Measurements from ENCODE around the gene WDR91. TPM values are rescaled to one million over a fixed set of nuclear protein-coding genes. Genes with fewer than 3 reads are reported as not detected.

The WDR91 gene
- total RNA-seq, 1 experiment from 2014 or later = 1.5 TPM

DNA sequence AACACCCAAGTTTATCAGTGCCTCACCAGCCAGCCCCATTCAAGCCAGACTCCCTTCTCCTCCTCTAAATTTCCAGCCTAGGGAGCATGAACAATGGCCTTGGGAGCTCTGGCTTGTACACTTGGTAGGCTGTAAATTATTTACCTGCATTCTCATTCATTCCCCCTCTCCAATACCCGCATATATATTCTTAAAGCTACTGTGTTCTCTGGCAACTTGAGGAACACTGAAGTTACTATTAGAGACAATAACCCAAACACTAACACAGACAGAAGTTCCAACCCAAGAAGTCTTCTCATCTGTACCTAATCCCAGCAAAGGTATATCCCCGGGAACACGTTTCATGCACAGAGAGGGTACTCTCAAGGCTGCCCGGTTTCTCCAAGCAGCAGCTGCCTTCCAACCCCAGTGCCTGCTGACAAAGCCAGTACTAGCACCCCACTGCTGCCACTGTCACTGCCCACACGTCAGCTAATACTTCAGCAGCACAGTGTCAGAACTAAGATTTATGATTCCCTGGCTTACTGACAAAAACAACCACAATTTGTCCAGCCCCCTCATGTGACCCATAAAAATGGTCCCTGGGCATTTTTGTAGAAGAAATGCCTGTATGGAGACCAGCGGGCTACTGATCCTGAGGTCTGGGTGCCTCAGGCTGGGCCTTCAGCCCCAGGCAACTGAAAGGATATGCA lies 3.1 kb downstream of the WDR91 start:
- H3K4me3 ChIP-seq = no peak overlapping the region
- H3K27me3 ChIP-seq = no peaks in the 10 kb centered on the region
- H3K9me3 ChIP-seq = no peaks in the 10 kb centered on the region
- no peaks in the 10 kb centered on the region for H3K36me3 ChIP-seq
- no peak for DNase-seq

DNA sequence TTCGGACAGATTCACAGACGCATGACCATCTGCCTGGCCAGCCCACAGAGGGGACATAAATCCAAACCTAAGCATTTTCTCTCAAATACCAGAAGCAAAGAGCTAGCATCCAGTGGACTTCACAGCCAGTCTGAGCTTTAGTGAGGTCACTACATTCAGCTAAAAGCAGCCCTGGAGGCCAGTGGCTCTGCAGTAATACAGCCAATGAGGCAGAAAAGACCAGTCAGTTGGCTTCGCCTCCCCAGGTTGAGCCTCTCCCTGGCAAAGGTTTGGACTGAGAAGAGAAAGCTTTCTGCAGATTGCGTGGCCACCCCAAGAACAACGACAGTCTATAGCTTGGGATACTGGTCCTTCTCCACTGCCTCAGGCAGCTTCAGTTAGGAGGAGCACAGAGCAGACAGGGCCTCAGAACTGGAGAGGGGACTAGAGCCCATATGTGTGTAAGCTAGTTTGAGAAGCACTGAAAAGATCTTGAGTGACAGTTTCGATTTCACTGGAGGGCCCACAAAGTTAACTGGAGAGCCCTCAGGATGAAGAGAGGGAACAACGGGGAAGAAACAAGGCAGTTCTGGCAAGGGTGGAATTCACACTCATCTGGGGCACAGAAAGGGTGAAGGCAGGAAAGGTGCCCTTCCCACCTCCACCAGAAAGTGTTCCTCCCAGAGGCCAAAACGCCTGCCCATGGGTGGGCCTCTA lies 3.8 kb downstream of the WDR91 start:
- H3K4me3 ChIP-seq = no peak overlapping the region
- DNase-seq = no peak
- H3K36me3 ChIP-seq = no peaks in the 10 kb centered on the region
- no peaks in the 10 kb centered on the region for H3K27me3 ChIP-seq
- H3K9me3 ChIP-seq = no peaks in the 10 kb centered on the region

DNA sequence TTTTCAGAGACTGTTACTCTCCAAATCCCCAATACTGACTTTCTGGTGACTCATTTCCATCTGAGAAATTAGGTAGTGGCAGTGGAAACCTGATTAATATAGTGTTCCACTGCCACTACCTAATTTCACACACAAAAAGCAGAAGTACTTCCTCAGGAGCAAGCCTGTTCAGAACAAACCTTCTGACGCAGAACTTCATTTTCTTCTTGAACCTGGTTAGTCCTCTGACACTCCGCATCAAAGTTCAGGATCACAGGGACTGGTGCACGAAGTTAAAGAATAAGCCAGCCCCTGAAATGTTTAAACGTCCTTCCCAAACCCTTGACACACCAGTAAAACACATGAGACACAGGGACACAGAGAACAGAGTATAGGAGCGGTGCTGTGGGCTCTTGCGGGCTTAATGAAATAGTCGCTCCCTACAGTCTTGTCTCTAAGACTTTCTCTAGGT lies 4.4 kb downstream of the WDR91 start:
- DNase-seq = no peak
- no peak overlapping the region for H3K4me3 ChIP-seq
- no peaks in the 10 kb centered on the region for H3K36me3 ChIP-seq
- H3K9me3 ChIP-seq = no peaks in the 10 kb centered on the region
- H3K27me3 ChIP-seq = no peaks in the 10 kb centered on the region

DNA sequence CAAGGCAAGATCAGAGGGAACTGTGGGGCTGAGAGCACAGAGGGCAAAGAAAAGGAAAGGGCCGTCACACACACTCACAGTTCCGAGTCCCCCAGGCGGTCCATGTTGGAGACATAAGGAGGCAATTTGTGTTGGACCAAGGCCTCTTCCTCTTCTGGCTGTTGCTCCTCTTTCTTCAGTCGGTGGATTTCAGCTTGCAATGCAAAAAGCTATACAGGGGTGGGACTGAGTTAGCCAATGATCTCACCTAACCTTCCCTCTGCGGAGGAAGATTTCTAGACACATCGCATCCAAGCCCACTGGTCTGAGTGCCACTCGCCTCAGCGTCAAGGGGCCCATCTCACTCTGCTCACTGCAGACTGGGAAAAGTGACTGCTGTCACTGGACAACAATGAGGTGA lies 5.5 kb downstream of the WDR91 start:
- no peaks in the 10 kb centered on the region for H3K36me3 ChIP-seq
- no peaks in the 10 kb centered on the region for H3K9me3 ChIP-seq
- no peak overlapping the region for H3K4me3 ChIP-seq
- DNase-seq = no peak
- no peaks in the 10 kb centered on the region for H3K27me3 ChIP-seq

DNA sequence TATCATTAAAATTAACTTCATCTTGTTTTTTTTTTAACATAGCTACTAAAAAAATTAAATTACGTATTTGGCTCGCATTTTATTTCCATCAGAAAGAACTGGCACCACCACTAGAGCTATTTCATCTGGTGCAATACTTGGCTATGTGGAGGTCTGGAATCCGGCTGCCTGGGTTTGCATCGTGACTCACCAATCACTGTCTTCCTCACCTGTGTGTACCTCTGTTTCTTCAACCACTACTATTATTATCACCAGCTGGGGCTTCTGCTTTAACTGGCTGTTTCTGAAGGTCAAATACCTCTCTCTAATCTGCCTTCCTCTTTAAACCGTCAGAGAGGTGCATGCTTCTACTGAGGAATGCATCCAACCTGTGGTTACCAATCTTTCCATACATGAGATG lies 6.5 kb downstream of the WDR91 start:
- no peaks in the 10 kb centered on the region for H3K36me3 ChIP-seq
- H3K27me3 ChIP-seq = no peaks in the 10 kb centered on the region
- DNase-seq = no peak
- H3K9me3 ChIP-seq = no peaks in the 10 kb centered on the region
- no peak overlapping the region for H3K4me3 ChIP-seq

DNA sequence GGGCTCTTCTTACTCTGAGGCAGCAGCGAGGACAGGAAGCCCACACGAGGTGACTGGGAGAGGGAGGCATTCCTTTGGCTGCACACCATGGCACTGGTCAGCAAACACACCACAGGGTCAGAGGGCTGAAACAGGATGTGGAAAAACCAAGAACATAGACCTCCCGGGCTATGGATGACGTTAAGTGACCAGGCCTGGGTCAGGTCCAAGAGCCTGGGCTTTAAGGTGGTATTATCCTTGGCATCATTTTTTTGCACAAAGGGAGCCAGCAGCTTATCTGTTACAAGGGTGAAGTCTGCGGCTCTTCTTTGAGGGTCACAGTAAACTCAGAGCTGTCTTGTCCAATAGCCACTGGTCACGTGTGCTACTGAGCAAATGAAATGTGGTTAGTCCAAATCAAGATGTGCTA lies 7.0 kb downstream of the WDR91 start:
- no peak for DNase-seq
- Histone ChIP-seq H3K36me3 (no peaks in the 10 kb centered on the region), H3K4me3 (no peak overlapping the region), H3K27me3 (no peaks in the 10 kb centered on the region), H3K9me3 (no peaks in the 10 kb centered on the region)

DNA sequence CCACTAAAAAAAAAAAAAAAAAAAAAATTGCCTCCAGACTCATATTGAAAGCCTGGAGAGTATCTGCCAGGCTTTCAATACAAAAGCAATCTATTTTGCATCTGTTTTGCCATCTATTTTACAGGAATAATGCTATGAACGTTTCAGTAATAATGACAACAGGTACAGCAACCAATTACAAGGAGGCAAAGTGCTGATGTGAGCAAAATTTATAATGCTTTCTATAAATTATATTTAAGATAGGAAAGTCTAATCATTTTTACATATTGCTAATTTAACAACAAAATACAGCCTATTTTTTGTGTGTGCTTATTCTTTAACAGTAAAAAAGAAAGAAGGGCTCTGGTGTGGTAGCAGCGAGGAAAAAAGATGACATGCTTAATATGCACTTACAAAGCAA lies 10.0 kb downstream of the WDR91 start:
- H3K27me3 ChIP-seq = no peaks in the 10 kb centered on the region
- H3K9me3 ChIP-seq = no peaks in the 10 kb centered on the region
- H3K4me3 ChIP-seq = no peak overlapping the region
- no peaks in the 10 kb centered on the region for H3K36me3 ChIP-seq
- no peak for DNase-seq

DNA sequence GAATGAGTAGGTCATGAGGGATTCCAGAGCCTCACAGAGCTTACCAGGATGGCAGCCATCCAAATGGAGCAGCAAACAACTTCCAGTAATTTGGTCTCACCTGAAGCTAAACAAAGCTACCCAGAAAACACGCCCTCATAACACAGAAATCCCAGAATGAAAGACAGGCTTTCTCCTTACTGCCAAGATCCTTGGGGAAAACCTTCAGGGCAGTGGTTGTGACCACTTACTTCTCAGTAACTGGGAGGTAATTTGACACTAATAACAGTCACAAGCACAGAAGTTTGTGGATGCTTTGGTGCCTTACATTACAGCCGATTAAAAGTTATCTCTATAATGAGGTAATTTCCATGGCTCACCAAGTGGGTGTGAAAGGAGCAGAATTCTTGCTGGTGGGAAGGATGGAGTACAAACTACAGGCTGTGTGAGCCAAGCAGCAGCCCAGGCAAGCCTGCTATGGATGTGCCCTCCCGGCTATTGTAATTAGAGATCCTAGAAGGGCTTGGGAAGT lies 10.4 kb downstream of the WDR91 start:
- Histone ChIP-seq H3K27me3 (no peaks in the 10 kb centered on the region), H3K9me3 (no peaks in the 10 kb centered on the region), H3K4me3 (no peak overlapping the region), H3K36me3 (no peaks in the 10 kb centered on the region)
- DNase-seq = no peak

DNA sequence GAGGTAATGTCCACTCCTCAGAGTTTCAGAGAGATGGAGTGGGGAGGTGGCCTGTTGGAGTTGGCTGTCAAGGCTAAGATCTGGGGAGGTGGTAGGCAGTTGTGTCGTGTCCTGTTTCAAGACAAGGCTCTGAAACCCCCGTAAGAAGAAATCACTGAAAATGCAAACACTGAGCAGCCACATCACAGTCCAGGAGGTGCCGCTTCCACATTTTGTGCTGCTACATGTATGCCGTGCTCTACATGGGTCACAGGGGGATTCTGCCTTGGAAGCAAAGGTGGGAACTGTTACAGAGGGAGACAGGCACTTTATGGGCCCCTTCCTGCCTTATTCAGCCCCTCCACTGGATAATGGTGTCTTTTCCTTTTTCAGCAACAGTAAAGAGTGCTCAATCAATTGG lies 11.9 kb downstream of the WDR91 start:
- Histone ChIP-seq H3K27me3 (no peaks in the 10 kb centered on the region), H3K4me3 (no peak overlapping the region), H3K9me3 (no peaks in the 10 kb centered on the region), H3K36me3 (no peaks in the 10 kb centered on the region)
- DNase-seq = no peak

DNA sequence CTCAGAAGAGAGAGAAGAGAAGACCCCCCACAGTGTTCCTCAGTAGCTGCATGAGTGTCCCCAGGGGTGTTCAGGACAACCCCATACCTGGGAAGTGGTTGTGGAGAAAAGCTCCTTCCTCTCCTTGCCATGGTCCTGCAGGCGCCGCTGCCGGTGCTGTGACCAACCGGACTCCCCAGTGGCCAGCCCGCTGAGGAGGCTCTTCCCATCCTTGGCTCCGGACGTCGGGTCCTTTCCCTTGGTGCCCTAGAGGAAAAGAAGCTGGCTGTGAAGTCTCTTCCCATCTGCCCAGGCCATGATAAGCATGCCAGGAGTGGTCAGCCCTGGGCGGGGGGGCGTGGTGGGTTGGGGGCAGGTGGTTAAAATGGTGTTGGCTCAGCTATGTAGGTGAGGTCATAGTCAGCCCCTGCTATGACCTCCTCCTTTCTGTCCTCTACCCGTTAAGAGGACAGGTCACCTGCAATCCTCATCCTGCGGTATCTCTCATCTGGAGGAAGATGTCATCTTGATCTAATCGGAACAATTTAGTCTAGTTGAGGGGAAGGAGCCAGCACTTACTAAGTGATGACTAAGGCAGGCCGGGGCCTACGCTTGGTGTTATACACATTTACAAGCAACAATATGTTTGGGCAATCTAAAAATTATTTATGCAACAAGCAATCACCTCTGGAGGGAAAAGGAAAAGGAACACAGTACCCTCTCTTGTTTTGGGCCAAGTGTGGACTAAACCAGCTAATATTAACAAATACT lies 13.2 kb downstream of the WDR91 start:
- DNase-seq = no peak
- Histone ChIP-seq H3K27me3 (no peaks in the 10 kb centered on the region), H3K4me3 (no peak overlapping the region), H3K36me3 (no peaks in the 10 kb centered on the region), H3K9me3 (no peaks in the 10 kb centered on the region)

DNA sequence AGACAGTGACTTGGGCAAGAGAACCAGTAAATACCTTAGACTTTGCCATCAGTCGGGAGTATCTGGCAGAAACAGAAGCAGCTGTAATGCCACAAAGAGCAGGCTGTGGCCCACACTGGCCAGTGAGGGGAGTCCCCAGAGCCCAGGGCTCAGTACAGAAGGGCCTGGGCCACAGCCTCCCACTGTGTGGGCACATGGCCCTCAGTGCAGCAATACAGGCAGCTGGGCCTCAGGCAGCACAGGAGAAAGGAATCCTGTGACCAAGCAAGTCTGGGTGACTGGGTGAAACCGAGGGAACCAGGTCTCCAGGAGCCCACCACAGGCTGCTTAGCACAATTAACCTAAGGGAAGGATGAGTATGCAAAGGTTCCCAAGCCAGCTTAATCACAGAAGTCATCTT lies 14.0 kb downstream of the WDR91 start:
- no peaks in the 10 kb centered on the region for H3K27me3 ChIP-seq
- no peak for DNase-seq
- no peak overlapping the region for H3K4me3 ChIP-seq
- H3K36me3 ChIP-seq = no peaks in the 10 kb centered on the region
- no peaks in the 10 kb centered on the region for H3K9me3 ChIP-seq

DNA sequence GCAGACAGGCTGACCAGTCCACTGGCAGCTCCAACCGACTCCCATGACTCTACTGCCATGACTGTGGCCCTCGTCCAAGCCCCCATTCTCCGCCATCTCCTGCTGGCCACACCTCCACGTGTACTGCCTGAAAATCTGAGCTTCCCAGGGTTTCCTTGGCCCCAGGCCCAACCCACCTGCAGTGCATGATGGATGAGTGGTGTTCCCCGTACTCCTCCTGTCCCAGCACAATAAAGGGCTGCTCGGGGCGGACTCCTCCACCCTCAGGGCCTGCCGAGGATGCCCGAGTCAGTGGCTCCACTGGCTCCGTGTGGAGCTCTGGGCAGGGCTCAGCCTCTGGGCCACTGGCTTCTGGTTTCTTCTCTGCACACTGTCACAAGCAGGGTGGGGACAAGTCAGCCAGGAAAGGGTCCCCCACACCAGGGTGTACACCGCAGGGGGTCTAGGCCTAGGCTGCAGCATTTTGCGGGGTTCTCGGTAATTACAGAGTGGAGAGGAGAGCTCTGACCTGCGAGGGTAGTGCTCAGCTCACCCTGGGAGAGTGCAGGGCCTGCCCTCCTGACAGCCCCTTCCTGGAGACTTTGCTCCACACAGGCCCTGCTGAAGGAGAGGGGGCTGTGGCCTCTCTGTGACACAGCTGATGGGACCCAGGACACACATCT lies 15.2 kb downstream of the WDR91 start:
- Histone ChIP-seq H3K36me3 (no peaks in the 10 kb centered on the region), H3K27me3 (no peaks in the 10 kb centered on the region), H3K4me3 (no peak overlapping the region), H3K9me3 (no peaks in the 10 kb centered on the region)
- no peak for DNase-seq

DNA sequence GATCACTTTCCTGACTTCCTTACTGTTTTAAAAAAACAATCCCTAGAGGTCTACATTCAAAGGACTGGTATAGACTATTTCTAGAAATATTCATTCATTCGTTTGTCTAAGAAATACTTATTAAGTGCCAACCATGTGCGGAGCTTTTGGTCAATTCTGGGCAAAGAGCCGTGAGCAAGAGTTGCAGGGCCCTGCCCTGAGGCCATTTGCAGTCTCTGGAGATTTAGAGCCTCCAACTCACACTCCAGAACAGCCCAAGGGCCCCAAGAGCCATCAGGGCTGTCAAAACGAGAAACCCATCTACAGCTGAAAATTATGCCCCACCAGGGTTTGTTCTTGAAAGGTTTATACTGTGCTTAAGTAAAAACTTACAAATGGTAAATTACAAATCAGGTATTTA lies 16.2 kb downstream of the WDR91 start:
- no peak overlapping the region for H3K4me3 ChIP-seq
- H3K27me3 ChIP-seq = no peaks in the 10 kb centered on the region
- H3K36me3 ChIP-seq = no peaks in the 10 kb centered on the region
- H3K9me3 ChIP-seq = no peaks in the 10 kb centered on the region
- no peak for DNase-seq

DNA sequence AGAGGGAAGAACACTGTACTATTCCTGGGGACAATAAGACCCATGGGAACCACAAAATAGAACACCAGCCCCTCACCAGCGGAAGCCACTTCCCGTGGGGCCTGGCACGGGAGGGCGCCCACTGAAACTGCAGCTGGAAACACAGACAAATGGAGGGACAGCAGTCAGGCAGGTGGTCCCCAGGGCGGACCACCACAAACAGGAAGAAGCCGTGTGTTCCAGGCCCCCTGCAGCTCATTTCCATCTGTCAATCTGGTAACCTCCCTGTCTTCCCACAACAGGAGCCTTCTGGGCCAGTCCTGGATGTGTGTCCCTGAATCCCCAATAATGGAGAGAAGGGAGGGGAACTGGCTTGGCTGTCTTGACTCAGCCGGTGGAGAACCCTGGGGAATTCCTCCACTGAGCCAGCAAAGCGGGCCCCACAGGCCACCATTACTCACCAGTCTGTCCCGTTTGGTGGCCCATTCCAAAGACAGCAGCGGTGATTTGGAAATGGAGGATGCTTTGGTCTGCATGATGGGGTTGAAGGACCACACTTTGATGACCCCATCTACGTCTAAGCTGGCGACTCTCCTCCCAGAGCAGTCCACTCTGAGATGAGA lies 16.7 kb downstream of the WDR91 start:
- Histone ChIP-seq H3K4me3 (no peak overlapping the region), H3K27me3 (no peaks in the 10 kb centered on the region), H3K9me3 (no peaks in the 10 kb centered on the region), H3K36me3 (no peaks in the 10 kb centered on the region)
- no peak for DNase-seq

DNA sequence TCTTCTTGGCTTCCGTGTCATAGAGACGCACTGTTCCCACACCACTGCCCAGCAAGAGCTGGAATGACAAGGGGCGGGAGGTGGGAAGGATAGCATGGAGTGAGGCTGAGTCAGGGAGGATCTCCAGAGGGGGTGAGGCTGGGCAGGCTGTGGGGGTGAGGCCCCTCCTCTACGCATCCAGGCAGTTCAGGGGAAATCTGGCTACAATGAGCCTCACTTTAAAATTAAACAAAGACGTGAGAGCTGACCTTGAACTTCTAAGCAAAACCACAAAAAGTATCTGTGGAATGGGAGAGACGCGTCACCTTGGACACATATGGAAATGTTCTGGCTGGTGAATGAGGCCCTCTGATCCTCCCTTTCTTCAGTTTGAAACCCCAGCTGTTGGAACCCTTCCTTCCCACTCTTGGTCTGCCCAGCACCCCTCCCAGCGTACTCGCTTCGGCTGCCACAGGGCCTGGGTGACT lies 17.7 kb downstream of the WDR91 start:
- H3K4me3 ChIP-seq = no peak overlapping the region

DNA sequence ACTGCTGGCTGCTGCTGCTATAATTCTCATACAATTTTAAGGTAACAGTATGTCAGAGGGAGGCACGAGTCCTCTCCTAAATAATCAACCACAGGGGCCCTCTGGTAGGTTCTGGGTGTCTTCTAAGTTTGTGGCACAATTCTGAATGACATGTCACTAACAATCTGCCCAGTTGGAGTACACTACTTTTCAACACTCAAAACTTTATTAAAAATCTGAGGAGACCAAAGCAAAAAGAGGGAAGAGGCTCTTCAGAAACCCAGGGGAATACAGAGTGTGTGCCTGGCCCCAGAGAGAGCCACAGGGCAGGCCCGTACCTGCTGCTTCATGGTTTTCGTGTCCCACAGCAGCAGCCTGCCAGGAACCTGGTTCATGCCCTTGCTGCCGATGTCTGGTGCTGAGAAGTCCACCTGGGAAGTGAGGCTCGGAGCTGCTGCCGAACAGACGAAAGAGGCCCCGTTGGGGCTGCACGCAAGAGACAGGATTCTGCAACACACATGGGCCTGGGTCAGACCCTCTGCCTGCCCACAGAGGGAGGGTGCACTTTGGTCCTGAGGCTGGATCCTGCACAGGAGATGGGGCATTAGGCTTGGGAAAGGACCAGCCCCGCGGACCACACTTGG lies 18.3 kb downstream of the WDR91 start:
- Histone ChIP-seq H3K36me3 (no peaks in the 10 kb centered on the region), H3K4me3 (no peak overlapping the region), H3K9me3 (no peaks in the 10 kb centered on the region), H3K27me3 (no peaks in the 10 kb centered on the region)
- no peak for DNase-seq

More for the DNA sequence above, 17.7 kb downstream of the WDR91 start:
- DNase-seq = no peak
- Histone ChIP-seq H3K27me3 (no peaks in the 10 kb centered on the region), H3K9me3 (no peaks in the 10 kb centered on the region), H3K36me3 (no peaks in the 10 kb centered on the region)

Data from MG63 (cell line).